ENCODE data around the gene UST. TPM values are rescaled to one million over a fixed set of nuclear protein-coding genes. Genes with fewer than 3 reads are reported as not detected.

The UST gene
- polyA plus RNA-seq, 4 donors = 9.0 to 13.6 (median 11.8) TPM

- DNase-seq (ENCODE audit: low read depth in 4 of 4, low spot score in 2 of 4) = no peak
Measured at GRCh38 chr6:149052350-149053106, 305.7 kb downstream of the UST start.

- no peak for DNase-seq (ENCODE audit: low read depth in 4 of 4, low spot score in 2 of 4)
Measured at GRCh38 chr6:149053848-149054558, 307.2 kb downstream of the UST start.

GRCh38 chr6:149054559-149055194 is 307.8 kb downstream of the UST start:
- DNase-seq (ENCODE audit: low read depth in 4 of 4, low spot score in 2 of 4) = no peak

- DNase-seq (ENCODE audit: low read depth in 4 of 4, low spot score in 2 of 4) = no peak
Measured at GRCh38 chr6:149055195-149055899, 308.5 kb downstream of the UST start.

GRCh38 chr6:149056777-149057463 is 310.1 kb downstream of the UST start:
- DNase-seq (ENCODE audit: low read depth in 4 of 4, low spot score in 2 of 4) = no peak

GRCh38 chr6:149057464-149057840 is 310.6 kb downstream of the UST start:
- DNase-seq (ENCODE audit: low read depth in 4 of 4, low spot score in 2 of 4) = no peak

GRCh38 chr6:149059557-149059956 is 312.7 kb downstream of the UST start:
- no peak for DNase-seq (ENCODE audit: low read depth in 4 of 4, low spot score in 2 of 4)

- DNase-seq (ENCODE audit: low read depth in 4 of 4, low spot score in 2 of 4) = peak in 1 of 4 donors; percentile 55
Measured at GRCh38 chr6:149060300-149060984, 313.6 kb downstream of the UST start.

GRCh38 chr6:149060985-149061760 is 314.3 kb downstream of the UST start:
- no peak for DNase-seq (ENCODE audit: low read depth in 4 of 4, low spot score in 2 of 4)

- no peak for DNase-seq (ENCODE audit: low read depth in 4 of 4, low spot score in 2 of 4)
Measured at GRCh38 chr6:149061930-149062329, 315.1 kb downstream of the UST start.

GRCh38 chr6:149062653-149063348 is 316.0 kb downstream of the UST start:
- DNase-seq (ENCODE audit: low read depth in 4 of 4, low spot score in 2 of 4) = no peak

- no peak for DNase-seq (ENCODE audit: low read depth in 4 of 4, low spot score in 2 of 4)
Measured at GRCh38 chr6:149063468-149063867, 316.6 kb downstream of the UST start.

GRCh38 chr6:149064001-149064659 is 317.3 kb downstream of the UST start:
- no peak for DNase-seq (ENCODE audit: low read depth in 4 of 4, low spot score in 2 of 4)

GRCh38 chr6:149064660-149065015 is 317.8 kb downstream of the UST start:
- no peak for DNase-seq (ENCODE audit: low read depth in 4 of 4, low spot score in 2 of 4)

- DNase-seq (ENCODE audit: low read depth in 4 of 4, low spot score in 2 of 4) = no peak
Measured at GRCh38 chr6:149065121-149065520, 318.3 kb downstream of the UST start.

GRCh38 chr6:149065658-149066556 is 319.1 kb downstream of the UST start:
- no peak for DNase-seq (ENCODE audit: low read depth in 4 of 4, low spot score in 2 of 4)

GRCh38 chr6:149071997-149072396 is 325.2 kb downstream of the UST start:
- DNase-seq (ENCODE audit: low read depth in 4 of 4, low spot score in 2 of 4) = no peak

All from left renal cortex interstitium (tissue), 4 donors.